Tibial nerve (tissue), 4 donors: Measurements from ENCODE around the gene CORO2B. TPM values are rescaled to one million over a fixed set of nuclear protein-coding genes. Genes with fewer than 3 reads are reported as not detected.

Experiments used
- DNase-seq, 2 donors: peaks; one replicate each; pipeline ENCODE4 v3.0.0-alpha.2; 2019; ENCODE audit warnings: low spot score in 2 of 2
- H3K27ac ChIP-seq, 4 donors: fragments of 200-600 bp; sonication (generic) in 3 of 4; one replicate each; pipeline ENCODE4 v1.5.1; 2017 to 2019; ENCODE audit warnings: mild to moderate bottlenecking in 1 of 4
- H3K27me3 ChIP-seq, 2 donors: fragments of 200-600 bp; sonication (generic) in 1 of 2; one replicate each; pipeline versions ENCODE4 v1.5.1 to v1.6.0; 2017 to 2019
- H3K36me3 ChIP-seq, 3 donors: fragments of 200-600 bp; sonication (generic); one replicate each; pipeline ENCODE4 v1.5.1; 2018 to 2019
- H3K4me1 ChIP-seq, 4 donors: fragments of 200-600 bp; sonication (generic) in 3 of 4; one replicate each; pipeline ENCODE4 v1.5.1; 2017 to 2019
- H3K4me3 ChIP-seq, 4 donors: fragments of 200-600 bp; sonication (generic) in 3 of 4; one replicate each; pipeline ENCODE4 v1.5.1; 2017 to 2019; ENCODE audit warnings: mild to moderate bottlenecking in 1 of 4, moderate library complexity in 1 of 4
- H3K9me3 ChIP-seq, 4 donors: fragments of 200-600 bp; sonication (generic) in 3 of 4; one replicate each; pipeline ENCODE4 v1.5.1; 2017 to 2019
- CTCF ChIP-seq, 5 experiments: fragments of 200-600 bp in 3 of 5; fragments of 450-650 bp in 2 of 5; sonication (generic) in 3 of 5; IDR thresholded peaks; one replicate each; pipeline ENCODE4 v1.5.1; 2016 to 2019; ENCODE audit warnings: antibody characterized with exemption in 5 of 5, mild to moderate bottlenecking in 3 of 5, moderate library complexity in 2 of 5
- EP300 ChIP-seq, 2 donors: sonication (generic); formaldehyde crosslinking; IDR thresholded peaks; one replicate each; pipeline ENCODE4 v1.6.1; 2017; ENCODE audit warnings: antibody characterized with exemption in 2 of 2, mild to moderate bottlenecking in 1 of 2
- POLR2A ChIP-seq, 2 donors: fragments of 450-650 bp; IDR thresholded peaks; one replicate each; pipeline ENCODE4 v1.6.1; 2017; ENCODE audit warnings: antibody characterized with exemption in 2 of 2, mild to moderate bottlenecking in 2 of 2, moderate library complexity in 2 of 2
- WGBS, 2 donors: methylation state at CpG; one replicate each; pipeline ENCODE4 v1.1.5; 2018; 5-methylcytosine and 5-hydroxymethylcytosine counted together
- total RNA-seq, 4 donors: library from RNA; depleted of rRNA; stranded (reverse); fragments of >200 nt; gene quantifications; one replicate each; pipeline ENCODE4 v1.1.0, GENCODE V29; 2016

CORO2B gene
- total RNA-seq, 4 donors from 2014 or later = 6.3 to 12.6 (median 9.6) TPM

- DNase-seq = no peak
- H3K27ac ChIP-seq = peak overlapping the region in 3 of 4 donors; percentile 4 to 74 (median 74)
- H3K36me3 ChIP-seq = no peaks in the 10 kb centered on the region
- peaks cover 0 to 50% (median 17%) of the 10 kb centered on the region in 4 donors for H3K4me1 ChIP-seq
- no peak overlapping the region for H3K4me3 ChIP-seq
- no peaks in the 10 kb centered on the region for H3K9me3 ChIP-seq
- H3K27me3 ChIP-seq = no peaks in the 10 kb centered on the region
- no peak for TF ChIP-seq POLR2A (IDR thresholded peaks at IDR 0.05)
- TF ChIP-seq EP300 (IDR thresholded peaks at IDR 0.05) = no peak
- TF ChIP-seq CTCF (IDR thresholded peaks at IDR 0.05) = no peak
- WGBS, 2 donors = 52 to 59% methylated on average over 7 to 8 of the region's 8 CpGs
Observed at GRCh38 chr15:68655686-68656437, 77.1 kb downstream of the CORO2B start.

- Histone ChIP-seq H3K4me3 (no peak overlapping the region), H3K36me3 (no peaks in the 10 kb centered on the region), H3K27me3 (no peaks in the 10 kb centered on the region), H3K4me1 (peaks cover 0 to 46% (median 15%) of the 10 kb centered on the region in 4 donors), H3K9me3 (no peaks in the 10 kb centered on the region), H3K27ac (peak overlapping the region in 2 of 4 donors; percentile 74)
- no peak for DNase-seq
- no peak for TF ChIP-seq POLR2A (IDR thresholded peaks at IDR 0.05)
- no peak for TF ChIP-seq EP300 (IDR thresholded peaks at IDR 0.05)
- TF ChIP-seq CTCF (IDR thresholded peaks at IDR 0.05) = no peak
- 87 to 100% methylated on average over 1 of the region's 1 CpG for WGBS, 2 donors
Observed at GRCh38 chr15:68656438-68656739, 77.6 kb downstream of the CORO2B start.

- WGBS, 2 donors = 45 to 62% methylated on average over 8 of the region's 8 CpGs
- DNase-seq = no peak
- Histone ChIP-seq H3K27ac (peak overlapping the region in 1 of 4 donors; percentile 5), H3K36me3 (no peaks in the 10 kb centered on the region), H3K27me3 (no peaks in the 10 kb centered on the region), H3K9me3 (no peaks in the 10 kb centered on the region), H3K4me1 (peaks cover 0 to 30% (median 9%) of the 10 kb centered on the region in 4 donors), H3K4me3 (no peak overlapping the region)
- no peak for TF ChIP-seq EP300 (IDR thresholded peaks at IDR 0.05)
- TF ChIP-seq CTCF (IDR thresholded peaks at IDR 0.05) = no peak
- TF ChIP-seq POLR2A (IDR thresholded peaks at IDR 0.05) = no peak
Observed at GRCh38 chr15:68658151-68658550, 79.4 kb downstream of the CORO2B start.

GRCh38 chr15:68658641-68659358 lies 80.0 kb downstream of the CORO2B start:
- no peaks in the 10 kb centered on the region for H3K36me3 ChIP-seq
- DNase-seq = no peak
- no peak overlapping the region for H3K4me3 ChIP-seq
- TF ChIP-seq EP300 (IDR thresholded peaks at IDR 0.05) (no peak), CTCF (IDR thresholded peaks at IDR 0.05) (no peak), POLR2A (IDR thresholded peaks at IDR 0.05) (no peak)
- H3K9me3 ChIP-seq = no peaks in the 10 kb centered on the region
- H3K27me3 ChIP-seq = no peaks in the 10 kb centered on the region
- H3K27ac ChIP-seq = no peak overlapping the region
- peaks cover 0 to 24% (median 8%) of the 10 kb centered on the region in 4 donors for H3K4me1 ChIP-seq
- WGBS, 2 donors = 83 to 87% methylated on average over 8 of the region's 8 CpGs

GRCh38 chr15:68663526-68663925 lies 84.7 kb downstream of the CORO2B start:
- DNase-seq = no peak
- H3K27ac ChIP-seq = no peak overlapping the region
- no peak for TF ChIP-seq EP300 (IDR thresholded peaks at IDR 0.05)
- no peak for TF ChIP-seq POLR2A (IDR thresholded peaks at IDR 0.05)
- TF ChIP-seq CTCF (IDR thresholded peaks at IDR 0.05) = no peak
- H3K4me3 ChIP-seq = no peak overlapping the region
- no peaks in the 10 kb centered on the region for H3K36me3 ChIP-seq
- no peaks in the 10 kb centered on the region for H3K4me1 ChIP-seq
- no peaks in the 10 kb centered on the region for H3K9me3 ChIP-seq
- H3K27me3 ChIP-seq = no peaks in the 10 kb centered on the region
- WGBS, 2 donors = 97 to 100% methylated on average over 1 of the region's 1 CpG
